ENCODE data around the gene GFI1.
A peak's percentile ranks its signal among the peaks of the same experiment; 100 is the strongest.

Gene GFI1

DNA sequence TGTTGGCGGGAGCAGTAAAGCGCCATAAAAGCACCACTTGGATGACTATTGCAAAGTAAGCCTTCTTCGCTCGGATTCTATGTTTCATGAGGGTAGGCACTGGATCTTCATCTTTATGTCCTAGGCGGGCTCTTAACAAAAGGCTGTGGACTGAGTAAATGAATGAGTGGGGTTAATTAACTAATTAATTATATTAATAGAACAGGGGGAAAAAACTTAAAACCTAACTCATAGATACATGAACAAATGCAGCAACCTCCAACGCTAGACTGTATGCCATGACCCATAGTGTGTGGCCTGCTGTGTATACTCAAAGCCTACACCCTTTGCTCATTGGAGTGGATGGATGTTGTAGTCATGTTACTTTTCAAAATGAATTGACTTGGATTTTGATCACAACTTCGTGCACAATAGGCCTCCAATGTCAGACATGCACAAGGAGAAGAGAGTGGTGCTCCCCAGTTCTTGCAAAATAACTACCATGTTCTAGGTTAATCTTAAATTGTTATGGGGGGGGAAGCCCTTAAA lies 417 bp upstream of the GFI1 start:
- no peak for DNase-seq

DNA sequence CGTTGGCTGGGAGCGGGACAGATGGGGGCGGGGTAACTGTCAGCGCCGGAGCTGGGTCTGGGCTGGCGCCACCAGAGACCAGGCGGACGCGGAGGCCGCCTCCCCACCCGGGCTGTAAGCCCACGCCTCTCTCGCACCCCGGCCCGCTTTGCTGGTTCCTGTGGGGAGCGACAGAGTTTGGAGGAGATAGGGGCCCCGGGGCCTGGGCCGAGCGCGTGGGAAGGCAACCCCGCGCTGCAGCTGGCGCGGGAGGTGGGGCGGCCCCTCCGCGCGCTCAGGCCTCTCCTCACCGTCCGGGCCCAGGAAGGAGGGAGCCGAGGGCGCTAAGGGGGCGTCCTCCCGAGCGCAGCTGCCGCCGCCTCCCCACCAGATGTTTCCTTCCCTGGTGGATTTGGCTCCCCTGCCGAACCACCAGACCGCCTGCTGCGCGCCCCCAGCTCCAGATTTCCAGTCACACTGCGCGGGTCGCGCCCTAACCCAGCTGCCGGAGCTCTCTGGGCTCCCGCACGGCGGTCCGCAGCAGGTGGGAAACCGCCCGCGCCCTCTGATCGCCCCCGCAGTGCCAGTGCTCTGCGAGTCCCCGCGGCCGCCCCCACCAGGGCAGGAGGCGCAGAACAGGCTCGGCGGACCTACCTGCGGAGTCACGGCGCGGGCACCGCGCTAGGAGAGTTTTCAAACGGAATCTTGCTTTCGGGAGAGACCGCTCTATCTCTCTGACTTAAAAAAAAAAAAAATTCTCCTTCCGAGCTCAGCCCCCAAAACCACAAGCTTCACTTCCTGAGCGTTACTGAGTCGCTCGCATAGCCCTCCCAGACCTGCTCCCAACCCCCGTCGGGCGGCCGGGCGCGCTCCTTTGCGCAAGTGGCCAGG lies 1.1 kb downstream of the GFI1 start:
- DNase-seq: peak; percentile 15 to 51

DNA sequence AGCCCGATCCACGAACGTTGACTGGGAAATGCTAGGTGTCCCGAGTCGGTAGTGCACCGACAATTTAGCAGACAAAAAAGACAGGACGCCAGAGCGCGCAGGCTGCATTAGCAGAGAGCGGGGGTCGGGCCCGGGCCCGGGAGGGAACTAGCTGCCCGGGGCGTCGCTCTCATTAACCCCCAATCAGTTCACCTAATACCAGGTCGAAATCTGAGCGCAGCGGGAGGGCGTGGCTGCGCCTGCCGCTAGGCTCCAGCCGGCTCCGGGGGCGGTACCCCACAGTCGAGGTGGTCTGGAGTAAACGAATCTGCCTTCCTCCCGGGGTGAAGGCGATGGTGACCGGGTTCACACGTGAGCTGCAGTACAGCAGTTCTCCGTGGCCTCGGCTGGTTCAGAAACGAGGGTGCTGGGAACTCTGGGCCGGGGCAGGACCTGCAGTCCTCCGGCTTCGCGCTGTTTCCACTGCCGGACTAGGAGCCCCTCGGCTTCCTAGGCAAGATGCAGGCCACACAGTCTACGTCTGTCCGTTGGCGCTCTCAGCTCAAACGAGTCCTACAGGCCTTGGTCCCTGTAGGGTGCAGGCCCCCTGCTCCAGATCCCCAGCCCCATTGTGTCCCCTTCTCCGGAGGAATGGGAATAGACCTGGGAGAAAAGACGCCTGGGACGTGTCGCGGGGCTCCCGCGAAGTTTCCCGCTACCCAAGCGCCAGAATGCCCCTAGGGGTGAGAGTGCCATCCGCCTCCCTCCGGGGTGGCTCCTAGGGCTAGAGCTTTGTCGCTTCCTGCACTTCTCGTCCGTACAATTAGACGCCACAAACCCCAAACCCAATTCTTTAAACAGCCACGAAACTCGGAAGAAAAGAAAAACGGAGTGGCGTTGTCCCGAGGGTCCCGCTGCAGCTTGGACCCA lies 2.0 kb downstream of the GFI1 start:
- DNase-seq: peak; percentile 26 to 34

DNA sequence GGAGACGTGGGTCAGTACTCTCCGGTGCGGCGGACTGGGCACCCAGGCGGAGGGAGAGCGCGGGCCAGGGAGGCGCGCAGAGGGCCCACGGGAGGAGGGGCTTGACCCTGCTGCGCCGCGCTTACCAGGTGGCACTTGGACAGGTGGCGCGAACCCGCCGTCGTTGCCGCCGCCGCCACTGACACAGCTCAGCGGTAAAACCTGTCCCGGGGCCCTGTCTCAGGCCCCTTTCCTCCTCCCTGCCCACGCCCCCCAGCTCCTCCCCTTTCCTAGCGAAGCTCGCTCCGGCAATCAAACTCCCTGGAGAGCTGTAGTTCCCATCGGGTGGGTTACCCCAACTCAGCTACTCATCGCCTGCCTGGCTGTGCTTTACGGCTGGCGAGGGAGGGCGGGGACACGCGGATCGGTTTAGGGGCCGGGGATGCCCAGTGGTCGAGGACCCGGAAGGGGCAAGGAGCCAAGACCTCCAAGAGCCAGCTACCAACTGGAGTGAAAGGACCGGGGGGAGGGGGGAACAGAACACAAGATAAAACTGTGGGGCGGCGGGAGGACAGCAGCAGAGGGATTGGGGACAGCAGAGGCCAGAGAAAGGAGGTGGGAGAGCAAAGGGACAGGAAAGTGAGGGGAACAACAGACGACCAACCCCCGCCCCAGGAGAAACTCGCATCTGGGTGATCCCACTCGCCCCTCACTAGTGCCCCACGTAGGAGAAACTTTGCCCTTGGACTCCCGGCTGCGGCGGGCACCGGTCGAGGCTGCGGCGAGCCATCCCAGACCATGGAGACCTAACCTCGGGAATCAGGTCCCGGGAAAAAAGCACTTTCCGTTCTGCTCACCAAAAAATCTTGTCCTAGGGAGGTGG lies 2.9 kb downstream of the GFI1 start:
- DNase-seq: peak; percentile 19 to 39

DNA sequence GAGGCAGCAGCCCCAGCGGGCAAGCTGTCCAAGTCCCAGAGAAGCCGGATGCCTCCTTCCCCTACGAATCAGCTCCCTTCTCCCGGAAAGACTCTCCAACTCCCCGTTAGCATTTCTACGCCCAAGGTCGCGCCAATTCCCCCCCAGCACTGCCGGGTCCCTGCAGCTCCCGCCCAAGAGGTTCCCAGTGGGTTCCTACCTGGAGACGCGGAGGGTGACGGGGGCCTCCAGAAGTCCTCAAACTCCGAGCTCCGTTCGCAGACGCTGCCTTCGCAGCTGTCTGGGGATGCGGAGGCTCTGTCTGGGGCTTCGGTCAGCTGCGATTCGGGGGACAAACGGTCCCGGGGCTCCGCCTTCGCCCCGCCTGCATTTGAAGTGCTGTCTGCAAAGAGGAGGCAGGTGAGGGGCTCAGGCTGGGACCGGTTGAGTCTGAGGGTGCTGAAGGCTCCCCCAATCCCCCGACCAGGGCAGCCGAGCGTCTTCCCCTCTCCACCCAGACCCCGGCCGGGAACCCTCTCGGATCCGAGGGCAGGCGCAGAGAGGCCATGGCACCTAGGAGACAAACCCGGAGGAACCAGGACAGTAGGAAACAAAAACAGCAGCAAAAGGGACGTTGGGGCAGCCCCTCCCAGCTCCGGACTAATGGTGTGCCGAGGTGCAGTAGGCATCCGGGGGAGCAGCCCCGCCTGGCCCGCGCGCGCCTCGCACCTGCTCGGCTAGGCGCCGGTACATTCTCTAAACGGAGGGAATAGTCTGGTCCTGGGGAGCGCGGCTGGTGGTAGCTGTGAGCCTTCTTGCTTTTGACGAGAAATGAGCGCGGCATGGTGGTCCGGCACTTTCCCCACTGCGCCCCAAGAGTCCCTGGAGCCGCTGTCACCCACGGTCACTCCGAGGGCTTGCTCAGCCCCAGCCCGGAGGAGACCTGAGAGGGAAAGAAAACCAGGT lies 3.8 kb downstream of the GFI1 start:
- no peak for DNase-seq

DNA sequence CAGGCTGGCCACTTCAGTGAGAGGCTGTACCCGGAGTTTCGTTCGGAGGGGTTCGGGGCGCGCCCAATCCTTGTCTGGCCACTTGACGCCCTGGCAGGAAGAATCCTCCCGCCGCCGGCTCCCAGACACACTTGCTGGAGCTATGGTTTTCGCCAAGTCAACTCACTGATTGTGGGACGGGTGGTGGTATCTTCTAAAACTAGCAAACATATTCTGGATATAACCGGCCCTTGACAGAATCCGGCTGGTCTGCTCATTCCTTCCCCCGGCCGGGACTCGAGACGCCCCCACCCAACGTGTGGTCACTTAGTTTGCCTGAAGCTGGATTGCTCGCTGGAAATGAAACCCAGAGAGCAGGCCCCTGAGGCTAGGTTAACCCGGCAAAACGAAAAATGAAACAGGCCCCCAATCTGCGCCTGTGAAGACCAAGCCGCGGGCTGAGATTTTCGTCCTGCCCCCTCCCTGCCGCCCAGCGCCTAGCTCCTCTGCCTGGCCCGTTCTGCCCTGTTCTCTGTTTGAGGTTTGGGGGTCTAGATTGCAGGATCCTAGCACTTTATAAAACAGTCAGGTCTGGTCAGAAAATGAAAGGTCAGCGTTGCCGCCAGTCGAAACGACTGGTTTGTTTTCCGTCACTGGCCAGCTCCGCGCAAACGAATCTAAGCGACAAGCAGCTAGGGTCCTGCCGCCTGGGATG lies 4.6 kb downstream of the GFI1 start:
- DNase-seq: no peak

DNA sequence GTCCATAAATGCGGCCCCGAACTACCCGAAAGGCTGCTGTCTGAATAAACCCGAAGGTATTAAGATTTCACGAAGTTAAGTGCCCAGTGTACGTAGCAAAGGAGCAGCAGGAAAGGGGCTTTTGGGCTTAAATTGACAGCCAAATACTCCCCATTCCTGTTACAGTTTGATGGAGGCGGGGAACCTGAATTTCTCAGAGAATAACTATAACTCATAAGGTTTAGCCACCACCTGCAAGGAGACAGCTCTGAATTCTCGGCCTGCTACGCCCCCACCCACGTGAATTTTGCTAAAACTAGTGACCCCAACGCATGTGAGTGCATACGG lies 5.2 kb downstream of the GFI1 start:
- no peak for DNase-seq

DNA sequence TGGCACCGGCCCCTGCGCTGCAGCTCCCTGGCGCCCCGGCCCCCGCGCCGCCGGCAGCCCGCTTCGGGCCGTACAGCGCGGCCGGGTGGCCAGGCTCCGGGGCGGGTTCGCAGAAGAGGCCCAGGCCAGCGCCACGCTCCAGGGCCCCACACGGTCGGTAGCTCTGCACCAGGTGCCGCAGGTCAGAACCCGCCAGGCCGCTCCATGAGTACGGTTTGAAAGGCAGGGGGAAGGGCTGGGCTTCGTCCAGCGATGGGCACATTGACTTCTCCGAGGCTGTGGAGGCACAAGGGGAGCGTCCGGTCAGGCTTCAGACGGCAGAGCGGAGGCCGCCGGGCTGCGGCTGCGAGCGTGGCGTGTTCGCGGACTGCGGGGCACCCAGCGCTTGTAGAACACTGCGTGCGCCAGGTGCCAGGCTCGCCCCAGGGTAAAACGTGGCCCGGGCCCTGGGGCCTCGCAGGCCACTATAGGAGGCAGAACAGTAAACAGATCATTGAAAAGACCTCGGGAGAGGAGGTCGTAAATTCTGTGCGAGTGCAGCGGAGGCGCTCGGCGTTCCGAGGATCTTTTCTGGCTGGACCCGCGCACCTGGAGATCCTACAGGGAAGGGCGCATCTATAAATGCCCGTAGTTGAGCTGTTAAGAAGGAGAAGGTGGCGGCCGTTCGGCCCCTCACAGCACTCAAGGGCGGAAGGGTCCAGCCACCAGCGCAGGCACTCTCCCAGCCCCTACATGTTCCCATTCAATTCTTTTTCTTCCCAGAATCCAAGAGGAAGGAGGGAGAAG lies 5.7 kb downstream of the GFI1 start:
- DNase-seq: no peak

DNA sequence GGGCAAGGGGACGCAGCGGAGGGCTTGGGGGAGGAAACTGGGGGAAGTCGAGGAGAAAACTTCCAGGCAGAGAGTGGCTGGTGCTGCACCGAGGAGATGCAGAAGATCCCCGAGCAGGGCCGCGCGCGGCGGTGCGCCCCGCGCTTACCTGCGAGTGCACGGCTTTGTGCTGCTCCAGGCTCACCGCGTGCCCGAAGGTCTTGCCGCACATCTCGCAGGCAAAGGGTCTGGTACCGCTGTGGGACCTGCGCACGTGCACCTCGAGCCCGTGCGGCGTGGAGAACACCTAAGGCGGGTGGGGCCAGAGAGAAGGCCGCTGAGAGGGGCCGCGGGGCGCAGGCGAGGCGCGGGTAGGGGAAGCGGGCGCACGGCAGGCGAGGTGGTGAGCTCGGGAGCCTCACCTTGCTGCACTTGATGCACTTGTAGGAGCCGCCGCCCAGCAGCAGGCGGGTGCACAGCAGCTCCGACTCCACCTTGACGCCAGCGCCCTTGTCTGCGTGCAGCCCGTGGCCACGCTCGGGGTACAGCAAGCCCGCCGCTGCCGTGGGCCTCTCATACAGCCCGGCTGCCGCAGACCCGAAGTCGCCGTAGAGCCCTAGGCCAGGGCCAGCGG lies 6.4 kb downstream of the GFI1 start:
- DNase-seq: no peak

DNA sequence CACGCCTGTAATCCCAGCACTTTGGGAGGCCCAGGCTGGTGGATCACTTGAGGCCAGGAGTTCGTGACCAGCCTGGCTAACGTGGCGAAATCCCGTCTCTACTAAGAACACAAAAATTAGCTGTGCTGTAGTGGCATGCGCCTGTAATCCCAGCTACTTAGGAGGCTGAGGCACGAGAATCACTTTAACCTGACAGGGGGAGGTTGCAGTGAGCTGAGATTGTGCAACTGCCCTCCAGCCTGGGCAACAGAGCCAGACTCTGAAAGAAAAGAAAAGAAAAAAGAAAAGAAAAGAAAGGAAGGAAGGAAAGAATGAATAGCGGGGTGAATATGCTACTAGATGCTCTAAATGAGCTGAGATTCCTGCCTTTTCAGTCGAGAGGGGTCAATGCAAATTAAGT lies 7.1 kb downstream of the GFI1 start:
- DNase-seq: no peak

DNA sequence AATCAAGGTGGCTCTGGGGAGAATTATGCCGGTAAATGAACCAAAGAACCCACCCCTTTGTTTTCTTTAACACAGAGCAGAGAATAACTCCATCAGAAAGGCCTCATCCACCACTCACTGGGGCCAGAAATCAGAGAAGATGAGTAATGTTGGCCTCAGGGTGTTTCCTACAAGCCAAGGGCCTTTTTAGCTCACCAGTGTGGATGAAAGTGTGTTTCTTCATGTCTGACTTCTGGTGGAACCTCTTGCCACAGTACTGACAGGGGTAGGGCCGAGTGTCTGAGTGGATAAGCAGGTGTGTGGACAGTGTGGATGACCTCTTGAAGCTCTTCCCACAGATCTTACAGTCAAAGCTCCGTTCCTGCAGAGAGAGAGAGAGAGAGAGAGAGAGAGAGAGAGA lies 8.3 kb downstream of the GFI1 start:
- no peak for DNase-seq

DNA sequence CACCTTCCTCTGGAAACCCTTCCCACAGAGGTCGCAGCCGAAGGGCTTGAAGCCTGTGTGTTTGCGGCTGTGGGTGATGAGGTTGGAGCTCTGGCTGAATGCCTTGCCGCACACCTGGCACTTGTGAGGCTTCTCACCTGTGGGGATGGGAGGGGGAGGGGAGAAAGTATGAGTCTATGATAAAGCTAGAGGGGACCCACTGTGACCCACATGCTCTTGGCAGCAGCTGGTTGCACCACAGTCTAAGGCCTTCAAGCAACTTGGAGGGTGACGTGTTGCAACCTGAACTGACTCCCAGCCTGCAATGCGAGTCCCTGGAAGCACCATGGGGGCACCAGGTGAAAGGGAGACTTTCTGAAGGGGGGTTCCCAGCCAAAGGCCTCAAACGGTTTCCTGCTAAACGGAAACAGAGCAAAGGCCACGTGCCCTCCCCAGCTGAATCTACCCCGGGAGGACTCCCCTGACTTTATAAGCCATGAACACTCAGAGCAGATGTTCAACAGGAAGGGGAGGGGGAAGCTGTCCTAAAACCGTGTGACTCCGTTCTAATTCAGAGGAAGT lies 10.6 kb downstream of the GFI1 start:
- DNase-seq: no peak

DNA sequence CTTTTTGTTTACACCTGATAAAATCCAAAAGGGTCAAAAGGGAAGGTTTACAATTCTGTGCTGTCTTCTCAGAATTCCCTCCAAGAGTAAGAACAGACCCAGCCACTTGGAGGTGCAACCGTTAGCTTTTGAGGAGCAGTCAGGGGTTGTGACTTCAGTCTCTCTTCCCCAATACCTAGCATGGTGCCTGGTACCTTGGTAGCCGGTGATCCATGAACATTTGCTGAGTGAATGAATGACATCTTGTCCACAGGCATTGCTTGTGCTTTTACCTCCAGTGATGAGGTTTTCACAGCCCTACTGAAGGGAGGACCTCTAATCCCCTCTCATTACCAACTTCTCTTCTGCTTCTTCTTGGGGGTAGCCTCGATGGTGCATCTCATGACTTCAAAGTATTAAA lies 11.7 kb downstream of the GFI1 start:
- no peak for DNase-seq

DNA sequence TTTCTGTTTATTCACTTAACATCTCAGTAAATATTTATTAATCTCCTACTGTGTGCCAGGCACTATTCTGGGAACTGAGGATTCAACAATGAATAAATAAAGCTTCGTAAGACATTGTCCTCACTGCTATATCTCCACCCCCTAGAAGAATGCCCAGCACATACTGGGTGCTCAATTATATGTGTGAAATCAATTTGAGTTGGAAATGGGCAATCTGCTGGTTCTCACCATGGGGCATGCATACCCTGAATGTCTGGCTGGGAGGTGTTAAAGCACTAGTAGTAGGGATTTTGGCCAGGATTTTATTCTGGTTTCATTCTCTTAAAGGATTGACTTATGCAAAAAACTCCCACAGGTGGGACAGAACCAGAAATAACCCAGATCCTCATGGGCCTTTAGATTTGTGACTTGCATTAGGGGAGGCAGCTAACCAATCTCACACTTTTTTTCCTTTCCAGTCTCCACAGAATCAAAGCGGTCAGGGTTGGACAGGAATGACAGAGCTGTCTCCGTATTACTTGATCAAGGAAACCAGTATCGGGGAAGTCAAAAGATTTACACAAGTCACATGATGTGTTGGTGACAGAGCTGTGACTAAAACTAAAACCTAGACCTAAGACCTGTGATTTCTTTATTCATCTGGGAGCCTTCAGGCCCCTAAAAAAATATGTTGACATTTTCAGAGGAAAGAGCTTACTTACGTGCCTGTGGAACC lies 12.8 kb downstream of the GFI1 start:
- no peak for DNase-seq

DNA sequence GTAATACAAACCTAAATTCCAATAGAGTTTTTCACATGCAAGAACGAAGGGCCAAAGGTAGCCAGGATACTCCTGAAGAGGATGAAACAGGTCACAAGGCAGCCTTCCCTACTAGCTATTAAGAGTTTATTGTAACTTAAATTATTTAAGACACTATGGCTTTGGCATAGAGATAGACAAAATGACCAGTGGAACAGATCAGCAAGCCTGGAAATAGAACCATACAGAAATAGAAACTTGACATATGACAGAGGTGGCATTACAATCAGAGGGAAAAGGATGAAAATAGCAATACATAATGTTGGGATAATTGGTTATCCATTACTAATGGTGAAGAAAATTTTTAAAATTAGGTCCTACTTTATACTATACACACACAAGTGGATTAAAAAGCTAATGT lies 16.5 kb downstream of the GFI1 start:
- no peak for DNase-seq

DNA sequence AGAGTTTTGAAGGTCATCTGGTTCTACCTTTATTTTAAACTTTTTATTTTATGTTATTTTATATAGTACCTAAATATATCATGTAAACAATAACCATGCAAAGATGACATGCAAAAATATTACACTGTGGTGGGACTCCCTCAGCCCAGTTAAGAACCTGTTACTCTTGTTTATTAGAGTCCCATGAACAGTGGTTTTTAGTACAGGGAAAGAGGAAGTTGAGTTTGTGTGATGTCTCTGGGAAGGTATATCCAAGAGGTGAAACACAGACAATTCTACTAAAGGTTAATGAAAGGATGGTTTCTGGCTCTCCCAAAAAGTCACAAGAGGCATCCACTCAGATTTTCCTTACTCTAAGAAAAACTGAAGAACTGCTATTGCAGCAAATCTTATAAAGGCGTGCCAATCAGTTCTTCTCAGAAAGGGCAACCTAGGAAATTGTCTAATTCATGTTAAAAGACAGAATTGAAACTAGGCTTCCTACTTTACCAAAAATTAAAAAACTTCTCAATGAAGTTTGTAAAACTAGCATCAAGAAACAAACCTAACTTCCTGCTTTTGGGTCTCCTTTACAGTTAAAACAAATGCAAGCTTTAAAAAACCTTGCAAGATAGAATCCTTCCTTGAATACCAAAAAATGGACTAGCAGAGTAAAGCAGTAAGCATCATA lies 19.9 kb downstream of the GFI1 start:
- DNase-seq: no peak

DNA sequence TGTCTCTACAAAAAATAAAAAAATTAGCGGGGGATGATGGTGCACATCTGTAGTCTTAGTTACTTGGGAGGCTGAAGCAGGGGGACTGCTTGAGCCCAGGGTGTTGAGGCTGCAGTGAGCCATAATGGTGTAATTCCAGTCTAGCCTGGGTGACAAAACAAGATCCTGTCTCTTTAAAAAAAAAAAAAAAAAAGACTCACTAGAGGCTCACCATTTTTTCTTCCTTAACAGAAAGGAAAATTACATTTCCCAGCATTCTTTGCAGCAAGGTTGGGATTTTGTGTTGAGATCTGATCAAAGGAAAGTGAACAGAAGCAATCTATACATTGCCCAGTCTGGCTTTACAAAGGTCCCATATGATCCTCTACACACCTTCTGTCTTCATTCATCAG lies 21.5 kb downstream of the GFI1 start:
- no peak for DNase-seq

DNA sequence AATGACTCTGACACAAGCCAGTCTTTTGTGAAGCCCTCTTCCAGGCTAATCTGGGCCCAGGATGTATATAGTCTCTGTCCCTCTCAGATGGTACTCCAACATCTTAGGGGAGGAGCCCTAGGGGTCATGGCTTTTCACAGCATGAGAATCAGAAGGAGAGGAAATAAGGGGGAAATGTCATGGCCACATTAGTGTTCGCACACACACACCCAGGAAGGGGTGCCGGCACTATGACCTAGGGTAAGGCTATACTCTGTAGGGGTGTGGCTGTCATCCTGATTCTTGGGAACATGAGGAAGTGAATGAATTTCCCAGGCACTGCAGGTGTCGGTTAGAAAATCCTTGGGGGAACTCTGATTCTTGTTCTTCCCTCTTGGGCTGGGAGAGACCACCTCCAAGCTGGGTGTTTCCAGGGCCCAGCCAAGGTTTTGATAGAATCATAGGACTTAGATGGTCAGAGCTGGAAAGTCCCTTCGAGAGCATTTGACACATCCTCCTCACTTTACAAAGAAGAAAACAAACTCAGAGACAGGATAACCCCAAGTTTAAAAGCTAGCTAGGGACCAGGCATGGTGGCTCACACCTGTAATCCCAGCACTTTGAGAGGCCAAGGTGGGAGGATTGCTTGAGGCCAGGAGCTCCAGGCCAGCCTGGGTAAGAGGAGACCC lies 22.0 kb downstream of the GFI1 start:
- no peak for DNase-seq
